ENCODE data around the gene PRDM10. TPM values are rescaled to one million over a fixed set of nuclear protein-coding genes. Genes with fewer than 3 reads are reported as not detected.
"Not testable (repeated sequence)": the region's sequence is repeated elsewhere in the genome, so short reads cannot be mapped to it uniquely, and the experiment has no call there.

Gene PRDM10
- total RNA-seq, 2 donors from 2014 or later: 3.8 to 6.1 TPM

- DNase-seq: no peak
- no peak for ATAC-seq
- intact Hi-C loops (cut with DNase I): no loop called here
Observed at GRCh38 chr11:129989149-129989813, 13.4 kb downstream of the PRDM10 start.

- ATAC-seq: no peak
- no peak for DNase-seq
- intact Hi-C loops (cut with DNase I): no loop called here
Observed at GRCh38 chr11:129987950-129988349, 14.7 kb downstream of the PRDM10 start.

- intact Hi-C loops (cut with DNase I): no loop called here
- ATAC-seq (no peak), DNase-seq (no peak)
Observed at GRCh38 chr11:129985823-129986222, 16.8 kb downstream of the PRDM10 start.

- intact Hi-C loops (cut with DNase I): no loop called here
- DNase-seq: no peak
- ATAC-seq: no peak
Observed at GRCh38 chr11:129980086-129980485, 22.5 kb downstream of the PRDM10 start.

- intact Hi-C loops (cut with DNase I): no loop called here
- ATAC-seq: no peak
- no peak for DNase-seq
Observed at GRCh38 chr11:129979046-129979605, 23.5 kb downstream of the PRDM10 start.

- ATAC-seq (no peak), DNase-seq (no peak)
- intact Hi-C loops (cut with DNase I): no loop called here
Observed at GRCh38 chr11:129978447-129978846, 24.2 kb downstream of the PRDM10 start.

- intact Hi-C loops (cut with DNase I): no loop called here
Observed at GRCh38 chr11:129976328-129976727, 26.3 kb downstream of the PRDM10 start.

GRCh38 chr11:129975543-129975942, 27.1 kb downstream of the PRDM10 start:
- no peak for DNase-seq
- ATAC-seq: no peak
- intact Hi-C loops (cut with DNase I): no loop called here

More at GRCh38 chr11:129976328-129976727, 26.3 kb downstream of the PRDM10 start:
- DNase-seq (no peak), ATAC-seq (no peak)

- intact Hi-C loops (cut with DNase I): no loop called here
- ATAC-seq (no peak), DNase-seq (no peak)
Observed at GRCh38 chr11:129974672-129975071, 28.0 kb downstream of the PRDM10 start.

GRCh38 chr11:129974237-129974636, 28.4 kb downstream of the PRDM10 start:
- no peak for DNase-seq
- ATAC-seq: no peak
- intact Hi-C loops (cut with DNase I): no loop called here

- intact Hi-C loops (cut with DNase I): no loop called here
- peak; percentile 78 to 88 for ATAC-seq
Observed at GRCh38 chr11:129973809-129974208, 28.8 kb downstream of the PRDM10 start.

GRCh38 chr11:129973068-129973467, 29.6 kb downstream of the PRDM10 start:
- DNase-seq: no peak
- intact Hi-C loops (cut with DNase I): no loop called here
- ATAC-seq: no peak

More at GRCh38 chr11:129973809-129974208, 28.8 kb downstream of the PRDM10 start:
- no peak for DNase-seq

GRCh38 chr11:129972611-129973010, 30.0 kb downstream of the PRDM10 start:
- DNase-seq: no peak
- no peak for ATAC-seq
- intact Hi-C loops (cut with DNase I): no loop called here

- DNase-seq; intact Hi-C loops (cut with DNase I); ATAC-seq: not testable (repeated sequence)
Observed at GRCh38 chr11:129971856-129972255, 30.8 kb downstream of the PRDM10 start.

GRCh38 chr11:129969920-129970319, 32.7 kb downstream of the PRDM10 start:
- DNase-seq (no peak), ATAC-seq (no peak)
- intact Hi-C loops (cut with DNase I): no loop called here

- ATAC-seq: no peak
- intact Hi-C loops (cut with DNase I): no loop called here
Observed at GRCh38 chr11:129968591-129969419, 33.8 kb downstream of the PRDM10 start.

GRCh38 chr11:129967996-129968395, 34.6 kb downstream of the PRDM10 start:
- ATAC-seq (no peak), DNase-seq (no peak)
- intact Hi-C loops (cut with DNase I): no loop called here

More at GRCh38 chr11:129968591-129969419, 33.8 kb downstream of the PRDM10 start:
- no peak for DNase-seq

- no peak for ATAC-seq
- intact Hi-C loops (cut with DNase I): no loop called here
Observed at GRCh38 chr11:129965248-129965647, 37.4 kb downstream of the PRDM10 start.

GRCh38 chr11:129960216-129961214, 42.1 kb downstream of the PRDM10 start:
- ATAC-seq: no peak
- no peak for DNase-seq
- intact Hi-C loops (cut with DNase I): no loop called here

More at GRCh38 chr11:129965248-129965647, 37.4 kb downstream of the PRDM10 start:
- DNase-seq: no peak
